ENCODE data around the gene SNAPC1.

Gene SNAPC1

GRCh38 chr14:61837336-61838229 is 75.4 kb downstream of the SNAPC1 start:
- ChIA-PET CTCF (interaction anchor here (0.6 to 4.4 kb wide), 76 partner anchors 10 to 570 kb away, joined by 3 to 127 read pairs (median 4); partner anchors contain the start of genes SNAPC1 and SYT16), POLR2A (interaction anchor here (0.6 kb wide), 1 partner anchor 385 kb away, joined by 3 read pairs; no protein-coding TSS in a partner anchor)
- TF ChIP-seq CTCF (IDR thresholded peaks at IDR 0.05; ENCODE audit: insufficient read depth, low read length, missing control alignments): peak; percentile 88
- H3K4me3 ChIP-seq (ENCODE audit: low read depth, low read length): no peak overlapping the region
- no peak for DNase-seq (ENCODE audit: low read depth, low spot score)

- no peak for TF ChIP-seq CTCF (IDR thresholded peaks at IDR 0.05; ENCODE audit: insufficient read depth, low read length, missing control alignments)
- H3K4me3 ChIP-seq (ENCODE audit: low read depth, low read length): no peak overlapping the region
- ChIA-PET POLR2A (no interaction called here), CTCF (interaction anchor here (1.1 to 4.4 kb wide), 20 partner anchors 9 to 571 kb away, joined by 3 to 127 read pairs (median 10); partner anchors contain the start of gene SYT16)
- DNase-seq (ENCODE audit: low read depth, low spot score): no peak
These were observed 76.5 kb downstream of the SNAPC1 start for GRCh38 chr14:61838661-61839245.

DNA sequence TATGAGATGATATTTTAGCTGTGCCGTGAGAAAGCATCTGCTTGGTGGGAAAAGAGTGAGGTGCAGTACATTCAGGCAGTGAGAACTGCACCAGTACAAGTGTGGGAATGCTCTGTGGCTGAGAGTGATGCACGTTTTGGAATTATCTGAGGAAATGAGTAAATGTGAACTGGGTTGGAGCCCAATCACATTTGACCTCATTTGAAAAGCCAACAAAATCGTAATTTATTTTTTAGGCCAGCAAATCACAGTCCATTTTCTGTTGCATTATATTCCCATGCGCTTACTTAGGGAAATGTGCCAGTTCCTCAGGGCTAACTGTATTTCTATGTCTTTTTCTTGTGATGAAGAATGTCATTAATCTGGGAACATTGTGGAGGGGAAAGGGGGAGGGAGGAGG is 77.3 kb downstream of the SNAPC1 start:
- no peak for DNase-seq (ENCODE audit: low read depth, low spot score)
- H3K4me3 ChIP-seq (ENCODE audit: low read depth, low read length): no peak overlapping the region
- no peak for TF ChIP-seq CTCF (IDR thresholded peaks at IDR 0.05; ENCODE audit: insufficient read depth, low read length, missing control alignments)
- ChIA-PET POLR2A (no interaction called here), CTCF (interaction anchor here (3.5 to 4.4 kb wide), 4 partner anchors 20 to 543 kb away, joined by 16 to 127 read pairs (median 76); no protein-coding TSS in a partner anchor)

DNA sequence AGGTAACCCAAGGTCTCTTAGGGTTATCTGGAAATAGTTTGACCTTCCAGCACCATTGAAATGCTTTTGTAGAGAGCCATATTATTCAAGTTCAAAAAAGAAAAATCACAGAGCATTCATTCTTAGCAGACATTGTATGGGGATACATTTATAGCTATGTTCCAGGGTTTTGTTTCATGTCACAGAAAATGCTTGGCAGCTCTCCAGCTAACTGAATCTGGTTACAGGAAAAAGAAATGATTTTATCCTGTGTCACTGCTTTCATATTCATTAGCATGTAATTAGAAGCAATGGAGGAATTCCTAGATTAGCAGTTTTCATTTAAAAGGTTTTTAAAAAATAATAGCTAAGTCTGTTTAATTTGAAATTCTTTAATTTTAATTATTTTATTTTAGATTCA is 78.9 kb downstream of the SNAPC1 start:
- ChIA-PET CTCF (interaction anchor here (0.6 to 2.0 kb wide), 7 partner anchors 37 to 545 kb away, joined by 3 to 11 read pairs (median 3); no protein-coding TSS in a partner anchor), POLR2A (no interaction called here)
- DNase-seq (ENCODE audit: low read depth, low spot score): no peak
- TF ChIP-seq CTCF (IDR thresholded peaks at IDR 0.05; ENCODE audit: insufficient read depth, low read length, missing control alignments): no peak
- no peak overlapping the region for H3K4me3 ChIP-seq (ENCODE audit: low read depth, low read length)

All from AG04449 (cell line).